Measurements from ENCODE around the gene IL1A. TPM values are rescaled to one million over a fixed set of nuclear protein-coding genes. Genes with fewer than 3 reads are reported as not detected.

The IL1A gene
- total RNA-seq, 1 experiment from 2014 or later = 1.9 TPM

GRCh38 chr2:112818094-112818902 is 34.0 kb upstream of the IL1A start:
- DNase-seq (ENCODE audit: low read depth) = peak; percentile 73

GRCh38 chr2:112817082-112817689 is 32.9 kb upstream of the IL1A start:
- no peak for DNase-seq (ENCODE audit: low read depth)

- DNase-seq (ENCODE audit: low read depth) = peak; percentile 64
These were observed 30.0 kb upstream of the IL1A start for GRCh38 chr2:112814278-112814677.

GRCh38 chr2:112813280-112813966 is 29.1 kb upstream of the IL1A start:
- DNase-seq (ENCODE audit: low read depth) = no peak

- peak; percentile 89 for DNase-seq (ENCODE audit: low read depth)
These were observed 28.3 kb upstream of the IL1A start for GRCh38 chr2:112812318-112813267.

GRCh38 chr2:112811841-112812306 is 27.6 kb upstream of the IL1A start:
- peak; percentile 93 for DNase-seq (ENCODE audit: low read depth)

GRCh38 chr2:112811276-112811831 is 27.1 kb upstream of the IL1A start:
- no peak for DNase-seq (ENCODE audit: low read depth)

- DNase-seq (ENCODE audit: low read depth) = no peak
These were observed 24.8 kb upstream of the IL1A start for GRCh38 chr2:112809112-112809511.

GRCh38 chr2:112807233-112807807 is 23.0 kb upstream of the IL1A start:
- DNase-seq (ENCODE audit: low read depth) = no peak

GRCh38 chr2:112805542-112805941 is 21.2 kb upstream of the IL1A start:
- DNase-seq (ENCODE audit: low read depth) = no peak

- peak; percentile 86 for DNase-seq (ENCODE audit: low read depth)
These were observed 19.6 kb upstream of the IL1A start for GRCh38 chr2:112803691-112804521.

- no peak for DNase-seq (ENCODE audit: low read depth)
These were observed 16.7 kb upstream of the IL1A start for GRCh38 chr2:112800881-112801583.

GRCh38 chr2:112798979-112799975 is 15.0 kb upstream of the IL1A start:
- DNase-seq (ENCODE audit: low read depth) = peak; percentile 26

GRCh38 chr2:112796486-112796885 is 12.2 kb upstream of the IL1A start:
- no peak for DNase-seq (ENCODE audit: low read depth)

GRCh38 chr2:112795774-112796173 is 11.5 kb upstream of the IL1A start:
- no peak for DNase-seq (ENCODE audit: low read depth)

- peak; percentile 17 for DNase-seq (ENCODE audit: low read depth)
These were observed 10.5 kb upstream of the IL1A start for GRCh38 chr2:112794841-112795240.

GRCh38 chr2:112794131-112794733 is 9.9 kb upstream of the IL1A start:
- DNase-seq (ENCODE audit: low read depth) = peak; percentile 91
